H1 (cell line): Measurements from ENCODE around the gene TMEM151A.
A peak's percentile ranks its signal among the peaks of the same experiment; 100 is the strongest.

Experiments used
- ATF2 ChIP-seq: IDR thresholded peaks from 2 replicates; pipeline ENCODE4 v1.6.1; 2012; ENCODE audit warnings: low read length, inconsistent platforms
- CBX8 ChIP-seq: fragments of 300-800, 300-1000 bp; sonication (generic); IDR thresholded peaks from 2 replicates; pipeline ENCODE4 v1.7.1; 2016; ENCODE audit warnings: low read depth, low read length, borderline replicate concordance
- CREB1 ChIP-seq: IDR thresholded peaks from 2 replicates; pipeline ENCODE4 v1.6.1; 2012; ENCODE audit warnings: inconsistent platforms
- EZH2 ChIP-seq: fragments of 200-600 bp; sonication (generic); IDR thresholded peaks from 2 replicates; pipeline ENCODE4 v1.7.1; 2012; ENCODE audit warnings: low read depth, mild to moderate bottlenecking, moderate library complexity, low read length, inconsistent platforms; ENCODE audit not compliant: severe bottlenecking
- MAFK ChIP-seq: IDR thresholded peaks from 2 replicates; pipeline ENCODE4 v1.6.1; 2012; ENCODE audit warnings: low read depth, mild to moderate bottlenecking, improper control_type of control experiment, low read length
- MAX ChIP-seq: IDR thresholded peaks from 2 replicates; pipeline ENCODE4 v1.6.1; 2012; ENCODE audit warnings: inconsistent platforms
- POLR2AphosphoS5 ChIP-seq: IDR thresholded peaks from 2 replicates; pipeline ENCODE4 v1.6.1; 2011; ENCODE audit warnings: low read depth, low read length
- TBP ChIP-seq: IDR thresholded peaks from 2 replicates; pipeline ENCODE4 v1.6.1; 2011; ENCODE audit warnings: low read depth, low read length, improper control_type of control experiment
- USF2 ChIP-seq: IDR thresholded peaks from 2 replicates; pipeline ENCODE4 v1.6.1; 2011; ENCODE audit warnings: low read length, improper control_type of control experiment
- YY1 ChIP-seq: IDR thresholded peaks from 2 replicates; pipeline ENCODE4 v1.6.1; 2011; ENCODE audit warnings: low read depth, mild to moderate bottlenecking, low read length
- TF ChIP-seq, protein P1 (sequence below), 3 experiments: IDR thresholded peaks; 1 replicate in 2 of 3; 2 replicates in 1 of 3; pipeline versions ENCODE4 v1.5.1 to v1.6.1; 2011; ENCODE audit warnings: low read length in 3 of 3, mild to moderate bottlenecking in 3 of 3, inconsistent platforms in 2 of 3, low read depth in 1 of 3, moderate library complexity in 1 of 3; ENCODE audit not compliant: insufficient read depth in 1 of 3; ENCODE audit errors: control extremely low read depth in 1 of 3

DNA sequence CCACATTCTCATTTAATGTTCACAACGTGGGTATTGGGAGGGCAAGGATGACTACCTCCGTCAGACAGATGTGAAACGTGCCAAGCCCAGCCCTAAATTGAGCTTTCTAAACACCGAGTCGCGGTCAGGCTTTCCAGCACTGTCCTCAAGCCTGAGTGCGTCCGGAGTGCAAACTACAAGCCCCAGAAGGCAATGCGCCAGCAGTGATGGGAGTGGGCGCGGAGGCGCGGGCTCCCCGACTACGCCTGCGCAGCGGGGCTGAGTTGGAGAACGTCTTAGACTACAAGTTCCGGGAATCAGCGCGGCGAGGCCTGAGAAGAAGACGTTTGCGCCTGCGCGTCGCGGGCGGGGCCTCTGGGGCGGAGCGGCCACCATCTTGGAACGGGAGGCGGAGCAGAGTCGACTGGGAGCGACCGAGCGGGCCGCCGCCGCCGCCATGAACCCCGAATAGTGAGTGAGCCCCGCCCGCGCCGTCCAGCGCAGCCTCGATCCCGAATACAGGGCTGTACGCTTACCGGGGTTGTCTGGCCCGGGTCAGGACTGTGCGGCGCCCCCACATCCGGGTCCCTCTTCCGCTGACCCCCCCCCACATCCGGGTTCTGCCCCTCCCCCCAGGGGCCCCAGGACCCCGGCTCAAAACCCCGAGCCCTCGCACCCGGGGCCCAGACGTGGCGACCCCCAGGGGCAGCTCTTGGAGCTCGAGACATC is 23.3 kb upstream of the TMEM151A start, which contains the start of gene RAB1B:
- peak; percentile 24; the same call in 1 of the 2 replicates for TF ChIP-seq MAX
- TF ChIP-seq USF2, result no peak
- no peak for TF ChIP-seq CBX8
- peak; percentile 95 for TF ChIP-seq YY1
- TF ChIP-seq, protein P1, sequence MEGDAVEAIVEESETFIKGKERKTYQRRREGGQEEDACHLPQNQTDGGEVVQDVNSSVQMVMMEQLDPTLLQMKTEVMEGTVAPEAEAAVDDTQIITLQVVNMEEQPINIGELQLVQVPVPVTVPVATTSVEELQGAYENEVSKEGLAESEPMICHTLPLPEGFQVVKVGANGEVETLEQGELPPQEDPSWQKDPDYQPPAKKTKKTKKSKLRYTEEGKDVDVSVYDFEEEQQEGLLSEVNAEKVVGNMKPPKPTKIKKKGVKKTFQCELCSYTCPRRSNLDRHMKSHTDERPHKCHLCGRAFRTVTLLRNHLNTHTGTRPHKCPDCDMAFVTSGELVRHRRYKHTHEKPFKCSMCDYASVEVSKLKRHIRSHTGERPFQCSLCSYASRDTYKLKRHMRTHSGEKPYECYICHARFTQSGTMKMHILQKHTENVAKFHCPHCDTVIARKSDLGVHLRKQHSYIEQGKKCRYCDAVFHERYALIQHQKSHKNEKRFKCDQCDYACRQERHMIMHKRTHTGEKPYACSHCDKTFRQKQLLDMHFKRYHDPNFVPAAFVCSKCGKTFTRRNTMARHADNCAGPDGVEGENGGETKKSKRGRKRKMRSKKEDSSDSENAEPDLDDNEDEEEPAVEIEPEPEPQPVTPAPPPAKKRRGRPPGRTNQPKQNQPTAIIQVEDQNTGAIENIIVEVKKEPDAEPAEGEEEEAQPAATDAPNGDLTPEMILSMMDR (IDR thresholded peaks at IDR 0.05; ENCODE audit: control extremely low read depth in 1 of 3, insufficient read depth in 1 of 3, low read depth in 1 of 3, low read length in 3 of 3), result no peak; a peak in 1 of 4 replicates
- TF ChIP-seq CREB1, result peak; percentile 59; the same call in 1 of the 2 replicates
- TF ChIP-seq EZH2, result no peak
- no peak for TF ChIP-seq MAFK
- TF ChIP-seq POLR2AphosphoS5, result peak; percentile 61
- peak; percentile 10; the same call in 1 of the 2 replicates for TF ChIP-seq TBP
- TF ChIP-seq ATF2, result no peak
